Mucosa of descending colon (tissue), 3 donors: ENCODE results near the gene NRG3. TPM values are rescaled to one million over a fixed set of nuclear protein-coding genes. Genes with fewer than 3 reads are reported as not detected.
"Not testable (repeated sequence)": the region's sequence is repeated elsewhere in the genome, so short reads cannot be mapped to it uniquely, and the experiment has no call there.

Experiments used
- ATAC-seq: fragments of 200-7000 bp; cut with Tn5 transposase; one replicate; pipeline ENCODE4 v1.9.1; 2020; ENCODE audit warnings: mild to moderate bottlenecking, moderate library complexity
- DNase-seq, 3 donors: peaks; one replicate each; pipeline ENCODE4 v3.0.0-alpha.2; 2020
- H3K36me3 ChIP-seq: fragments of 200-600 bp; one replicate; pipeline ENCODE4 v1.8.0; 2021; ENCODE audit warnings: low read depth, mild to moderate bottlenecking
- H3K4me1 ChIP-seq: fragments of 200-600 bp; one replicate; pipeline ENCODE4 v1.8.0; 2021; ENCODE audit warnings: low read depth, mild to moderate bottlenecking
- H3K4me3 ChIP-seq: fragments of 200-600 bp; one replicate; pipeline ENCODE4 v1.8.0; 2021; ENCODE audit warnings: mild to moderate bottlenecking
- H3K9me3 ChIP-seq: fragments of 200-600 bp; one replicate; pipeline ENCODE4 v1.8.0; 2021; ENCODE audit warnings: mild to moderate bottlenecking
- intact Hi-C, 2 donors: fragments of 100-400 bp; cut with DNase I in 1 of 2; cut with micrococcal nuclease in 1 of 2; formaldehyde crosslinking; loops; one replicate each; pipeline versions ENCODE4 v1.11.0 to v1.11.1; 2022; cut with DNase I, micrococcal nuclease
- total RNA-seq, 3 donors: library from RNA; stranded (reverse); fragmentation: NEBNext Ultra II Directional in 2 of 3; extraction: Animal tissue kit (Norgen Biotek cat#: 25700) in 2 of 3; gene quantifications; one replicate each; pipeline versions ENCODE4 v1.2.1 to v1.2.4, GENCODE V29; 2021 to 2023
- TF ChIP-seq, protein P1 (sequence below): fragments of 200-600 bp; IDR thresholded peaks from one replicate; pipeline ENCODE4 v1.8.0; 2022; ENCODE audit warnings: antibody characterized with exemption, mild to moderate bottlenecking
- donor health status: DM: no; HTN: no; CAD: no; lungs with moderate emphysema.
- donor health status: DM: no; HTN: no; CAD: no.
- donor health status: DM: no; HTN: yes; CAD: no.

NRG3 gene
- total RNA-seq, 3 donors from 2014 or later, result 0.12 to 0.73 (median 0.23) TPM

DNA sequence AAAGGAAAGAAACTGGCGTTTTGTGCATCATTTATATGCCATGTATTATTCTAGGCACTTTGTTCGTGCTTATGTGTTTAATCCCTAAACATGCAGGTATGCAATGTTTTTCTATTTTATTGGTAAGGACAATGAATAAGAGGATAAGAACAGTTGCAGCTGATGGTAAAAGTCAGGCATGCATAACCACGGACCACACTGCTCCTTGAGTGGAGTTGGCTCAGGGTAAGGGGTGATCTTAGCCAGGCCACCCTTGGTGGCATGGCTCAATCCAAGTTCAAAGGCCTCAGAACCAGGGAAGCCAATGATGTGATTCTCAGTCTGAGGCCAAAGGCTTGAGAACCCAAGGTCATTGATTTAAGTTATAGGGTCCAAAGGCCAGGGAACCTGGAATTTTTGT lies 1068.1 kb downstream of the NRG3 start:
- no peaks in the 10 kb centered on the region for H3K4me1 ChIP-seq
- H3K4me3 ChIP-seq, result no peak overlapping the region
- ATAC-seq (no peak), DNase-seq (no peak)
- TF ChIP-seq, protein P1, sequence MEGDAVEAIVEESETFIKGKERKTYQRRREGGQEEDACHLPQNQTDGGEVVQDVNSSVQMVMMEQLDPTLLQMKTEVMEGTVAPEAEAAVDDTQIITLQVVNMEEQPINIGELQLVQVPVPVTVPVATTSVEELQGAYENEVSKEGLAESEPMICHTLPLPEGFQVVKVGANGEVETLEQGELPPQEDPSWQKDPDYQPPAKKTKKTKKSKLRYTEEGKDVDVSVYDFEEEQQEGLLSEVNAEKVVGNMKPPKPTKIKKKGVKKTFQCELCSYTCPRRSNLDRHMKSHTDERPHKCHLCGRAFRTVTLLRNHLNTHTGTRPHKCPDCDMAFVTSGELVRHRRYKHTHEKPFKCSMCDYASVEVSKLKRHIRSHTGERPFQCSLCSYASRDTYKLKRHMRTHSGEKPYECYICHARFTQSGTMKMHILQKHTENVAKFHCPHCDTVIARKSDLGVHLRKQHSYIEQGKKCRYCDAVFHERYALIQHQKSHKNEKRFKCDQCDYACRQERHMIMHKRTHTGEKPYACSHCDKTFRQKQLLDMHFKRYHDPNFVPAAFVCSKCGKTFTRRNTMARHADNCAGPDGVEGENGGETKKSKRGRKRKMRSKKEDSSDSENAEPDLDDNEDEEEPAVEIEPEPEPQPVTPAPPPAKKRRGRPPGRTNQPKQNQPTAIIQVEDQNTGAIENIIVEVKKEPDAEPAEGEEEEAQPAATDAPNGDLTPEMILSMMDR, result no peak
- H3K9me3 ChIP-seq, result peaks cover 23% of the 10 kb centered on the region
- no peaks in the 10 kb centered on the region for H3K36me3 ChIP-seq
- intact Hi-C loops, result no loop called here

DNA sequence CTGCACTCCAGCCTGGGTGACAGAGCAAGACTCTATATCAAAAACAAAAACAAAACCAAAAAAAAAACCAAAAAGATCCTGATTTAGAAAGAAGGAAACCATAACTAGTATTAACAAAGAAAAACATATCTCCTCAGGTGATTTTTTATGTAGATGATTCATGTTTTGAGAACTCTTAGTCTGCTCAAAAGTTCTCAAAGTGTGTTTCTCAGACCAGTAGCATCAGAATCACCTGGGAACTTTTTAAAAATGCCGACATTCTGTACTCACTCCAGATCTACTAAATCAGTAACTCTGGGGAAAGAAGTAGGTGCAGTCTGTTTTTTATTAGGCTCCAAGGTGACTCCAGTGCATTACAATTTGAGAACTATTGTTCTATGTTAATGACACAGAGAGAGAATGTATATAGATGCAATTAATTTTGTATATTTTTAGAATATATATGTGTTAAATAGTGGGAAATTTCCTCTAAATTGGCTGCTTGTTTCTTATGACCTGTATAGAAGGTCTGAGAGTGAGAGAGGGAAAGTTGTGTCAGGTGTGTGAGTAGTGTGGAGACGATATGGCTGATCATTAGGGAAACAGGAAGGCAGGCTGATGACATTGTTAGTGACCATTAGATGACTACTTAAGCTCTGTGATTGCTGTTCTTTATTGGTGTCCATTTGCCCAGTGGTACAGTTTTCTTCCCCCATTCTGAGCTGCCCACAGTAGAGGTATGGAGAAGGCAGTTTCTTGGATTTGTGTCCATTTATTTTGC lies 1075.0 kb downstream of the NRG3 start:
- DNase-seq (no peak), ATAC-seq (no peak)
- Histone ChIP-seq H3K36me3 (no peaks in the 10 kb centered on the region), H3K4me3 (no peak overlapping the region), H3K9me3 (peaks cover 18% of the 10 kb centered on the region), H3K4me1 (no peaks in the 10 kb centered on the region)
- TF ChIP-seq, protein P1, result no peak
- intact Hi-C loops, result no loop called here

DNA sequence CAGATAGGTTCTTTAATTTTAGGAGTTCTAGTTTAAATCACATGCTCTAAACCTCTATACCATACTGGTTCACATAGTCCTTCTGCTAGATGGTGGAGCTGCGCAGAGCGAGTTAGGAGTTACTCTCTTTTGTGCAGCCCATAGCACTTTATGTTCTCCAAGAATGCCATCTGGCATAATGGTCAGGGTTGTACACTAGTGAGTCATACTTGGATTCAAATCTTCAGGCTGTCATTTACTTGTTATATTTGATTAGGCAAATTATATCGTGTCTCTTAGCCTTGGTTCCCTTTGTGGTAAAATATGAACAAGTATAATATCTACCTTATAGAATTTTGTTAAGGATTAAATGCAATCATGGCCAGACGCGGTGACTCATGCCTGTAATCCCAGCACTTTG lies 1078.3 kb downstream of the NRG3 start:
- H3K4me3 ChIP-seq, result no peak overlapping the region
- TF ChIP-seq, protein P1, result no peak
- H3K4me1 ChIP-seq, result no peaks in the 10 kb centered on the region
- intact Hi-C loops, result no loop called here
- H3K9me3 ChIP-seq, result peaks cover 2% of the 10 kb centered on the region
- no peak for DNase-seq
- no peak for ATAC-seq
- H3K36me3 ChIP-seq, result no peaks in the 10 kb centered on the region

DNA sequence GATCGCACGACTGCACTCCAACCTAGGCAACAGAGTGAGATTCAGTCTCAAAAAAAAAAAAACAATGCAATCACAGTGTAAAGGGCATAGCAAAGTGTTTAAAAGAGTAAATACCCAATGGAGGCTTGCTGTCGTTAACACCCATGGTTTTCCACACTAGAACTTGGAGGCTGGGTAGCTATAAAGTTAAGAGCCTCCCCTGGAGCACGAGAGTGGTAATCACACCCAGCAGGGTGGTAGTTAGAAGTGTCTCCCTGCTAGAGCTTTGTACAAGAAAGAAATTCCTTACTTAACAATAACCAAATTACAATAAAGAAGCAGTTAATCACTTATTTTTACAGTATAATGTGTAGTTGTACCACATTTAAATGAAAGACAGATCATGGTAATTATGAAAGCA lies 1078.9 kb downstream of the NRG3 start:
- TF ChIP-seq, protein P1, result no peak
- H3K4me3 ChIP-seq, result no peak overlapping the region

DNA sequence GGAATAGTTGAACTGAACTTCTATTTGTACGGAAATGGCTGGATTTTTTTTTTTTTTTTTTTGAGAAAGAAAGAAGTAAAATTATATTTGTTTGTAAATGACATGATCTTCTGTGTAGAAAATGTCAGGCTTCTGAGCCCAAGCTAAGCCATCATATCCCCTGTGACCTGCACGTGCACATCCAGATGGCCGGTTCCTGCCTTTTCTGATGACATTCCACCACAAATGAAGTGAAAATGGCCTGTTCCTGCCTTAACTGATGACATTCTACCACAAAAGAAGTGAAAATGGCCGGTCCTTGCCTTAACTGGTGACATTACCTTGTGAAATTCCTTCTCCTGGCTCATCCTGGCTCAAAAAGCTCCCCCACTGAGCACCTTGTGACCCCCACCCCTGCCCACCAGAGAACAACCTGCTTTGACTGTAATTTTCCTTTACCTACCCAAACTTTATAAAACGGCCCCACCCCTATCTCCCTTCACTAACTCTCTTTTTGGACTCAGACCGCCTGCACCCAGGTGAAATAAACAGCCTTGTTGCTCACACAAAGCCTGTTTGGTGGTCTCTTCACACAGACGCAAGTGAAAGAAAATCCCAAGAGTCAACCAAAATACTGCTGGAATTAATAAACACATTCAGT lies 1085.5 kb downstream of the NRG3 start:
- H3K9me3 ChIP-seq, H3K4me1 ChIP-seq, ATAC-seq, DNase-seq, intact Hi-C loops, H3K4me3 ChIP-seq, H3K36me3 ChIP-seq: not testable (repeated sequence)

More for the DNA sequence above, 1078.9 kb downstream of the NRG3 start:
- Histone ChIP-seq H3K4me1 (no peaks in the 10 kb centered on the region), H3K36me3 (no peaks in the 10 kb centered on the region), H3K9me3 (peaks cover 2% of the 10 kb centered on the region)
- ATAC-seq (no peak), DNase-seq (no peak)
- intact Hi-C loops, result no loop called here

DNA sequence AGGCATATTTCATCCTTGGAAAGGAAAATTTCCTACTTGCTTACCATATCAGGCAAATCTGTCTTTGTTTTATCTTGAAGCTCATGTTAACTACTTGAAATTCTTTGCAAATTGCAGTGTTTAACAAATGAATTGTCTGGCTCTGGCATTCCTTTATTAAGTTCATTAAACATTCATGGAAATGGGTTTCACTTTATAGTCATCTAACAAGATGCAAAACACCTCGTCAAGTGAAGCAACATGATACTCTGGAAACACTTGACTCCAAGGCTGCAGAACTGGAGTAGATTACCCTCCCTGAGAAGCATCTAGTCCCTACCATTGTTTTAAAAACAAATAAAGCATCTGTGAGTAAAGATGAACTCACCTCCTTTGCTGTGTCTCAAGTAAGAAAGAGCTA lies 1086.9 kb downstream of the NRG3 start:
- Histone ChIP-seq H3K36me3 (no peaks in the 10 kb centered on the region), H3K4me1 (no peaks in the 10 kb centered on the region), H3K9me3 (no peaks in the 10 kb centered on the region), H3K4me3 (no peak overlapping the region)
- ATAC-seq, result no peak
- intact Hi-C loops, result no loop called here
- TF ChIP-seq, protein P1, result no peak
- DNase-seq, result no peak
